Measurements from ENCODE around the gene PTEN. TPM values are rescaled to one million over a fixed set of nuclear protein-coding genes. Genes with fewer than 3 reads are reported as not detected.
"Not testable (repeated sequence)": the region's sequence is repeated elsewhere in the genome, so short reads cannot be mapped to it uniquely, and the experiment has no call there.

Gene PTEN
- total RNA-seq, 1 experiment from 2014 or later: 50.1 TPM

DNA sequence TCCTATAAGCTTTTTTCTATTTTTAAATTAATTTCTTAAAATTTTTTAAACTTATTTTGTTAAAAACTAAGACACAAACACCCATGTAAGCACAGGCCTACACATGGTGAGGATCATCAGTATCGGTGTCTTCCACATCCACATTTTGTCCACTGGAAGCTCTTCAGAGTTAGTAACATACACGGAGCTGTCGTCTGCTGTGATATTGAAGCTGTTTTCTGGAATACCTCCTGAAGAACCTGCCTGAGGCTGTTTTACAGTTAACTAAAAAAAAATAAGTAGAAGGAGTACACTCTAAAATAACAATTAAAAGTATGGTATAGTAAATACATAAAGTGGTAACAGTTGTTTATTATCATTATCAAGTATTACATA, 17.8 kb upstream of the PTEN start:
- DNase-seq (ENCODE audit: low read depth): no peak

- DNase-seq (ENCODE audit: low read depth): no peak
These were observed 17.4 kb upstream of the PTEN start for GRCh38 chr10:87846023-87846422.

DNA sequence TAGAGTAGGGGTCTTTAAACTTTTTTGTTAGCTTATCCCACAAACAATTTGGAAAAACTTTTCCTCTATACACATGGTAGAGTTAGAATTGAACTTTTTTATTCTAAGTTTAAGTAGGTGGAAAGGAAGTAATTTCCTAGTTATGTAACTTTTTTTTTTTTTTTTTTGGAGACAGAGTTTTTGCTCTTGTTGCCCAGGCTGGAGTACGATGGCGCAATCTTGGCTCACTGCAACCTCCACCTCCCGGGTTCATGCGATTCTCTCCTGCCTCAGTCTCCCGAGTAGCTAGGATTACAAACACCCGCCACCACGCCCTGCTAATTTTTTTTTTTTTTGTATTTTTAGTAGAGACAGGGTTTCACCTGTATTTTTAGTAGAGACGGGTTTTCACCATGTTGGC, 16.7 kb upstream of the PTEN start:
- DNase-seq (ENCODE audit: low read depth): not testable (repeated sequence)

- DNase-seq (ENCODE audit: low read depth): no peak
These were observed 15.9 kb upstream of the PTEN start for GRCh38 chr10:87847550-87847949.

GRCh38 chr10:87849001-87849400, 14.4 kb upstream of the PTEN start:
- no peak for DNase-seq (ENCODE audit: low read depth)

DNA sequence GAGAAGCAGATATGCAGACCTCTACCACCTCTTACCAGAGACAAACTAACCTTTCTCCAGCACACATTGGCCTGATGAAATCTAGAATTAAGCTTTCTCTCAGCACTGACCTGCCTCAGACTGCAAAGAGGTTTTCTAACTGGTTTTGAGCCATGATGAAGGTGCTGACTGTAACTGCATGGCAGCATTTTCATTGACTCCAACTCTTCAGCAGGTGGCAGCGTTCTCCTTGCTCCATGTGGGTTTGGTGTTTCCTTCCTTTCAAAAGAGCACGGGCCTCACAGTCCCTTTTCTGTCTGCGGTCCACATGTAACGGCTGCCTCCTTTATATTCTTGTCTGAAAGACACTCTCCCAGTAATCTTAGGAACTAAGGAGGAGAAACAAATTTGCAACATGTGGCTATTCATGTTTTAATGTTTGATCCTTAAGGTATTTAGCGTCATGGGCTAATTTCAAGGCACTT, 12.7 kb upstream of the PTEN start:
- DNase-seq (ENCODE audit: low read depth): peak; percentile 63

DNA sequence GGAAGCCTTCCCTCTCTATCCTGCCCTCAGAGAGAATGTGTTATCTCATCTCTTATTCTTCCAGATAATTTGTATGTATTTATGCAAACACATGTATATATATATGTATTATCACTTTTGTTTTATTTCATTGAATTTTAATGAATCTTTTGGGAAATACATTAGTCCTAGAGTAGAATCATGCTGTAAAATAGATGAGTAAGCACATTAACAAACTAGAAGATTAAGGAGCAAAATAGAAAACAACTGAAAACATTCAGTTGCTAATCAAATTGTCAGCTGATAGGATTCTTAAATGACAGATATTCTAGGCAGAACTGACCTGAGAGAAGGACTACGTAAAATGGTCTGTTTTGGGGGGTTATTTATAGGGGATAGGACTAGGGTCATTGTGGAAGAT, 11.3 kb upstream of the PTEN start:
- no peak for DNase-seq (ENCODE audit: low read depth)

GRCh38 chr10:87855247-87855646, 8.2 kb upstream of the PTEN start:
- not testable (repeated sequence) for DNase-seq (ENCODE audit: low read depth)

DNA sequence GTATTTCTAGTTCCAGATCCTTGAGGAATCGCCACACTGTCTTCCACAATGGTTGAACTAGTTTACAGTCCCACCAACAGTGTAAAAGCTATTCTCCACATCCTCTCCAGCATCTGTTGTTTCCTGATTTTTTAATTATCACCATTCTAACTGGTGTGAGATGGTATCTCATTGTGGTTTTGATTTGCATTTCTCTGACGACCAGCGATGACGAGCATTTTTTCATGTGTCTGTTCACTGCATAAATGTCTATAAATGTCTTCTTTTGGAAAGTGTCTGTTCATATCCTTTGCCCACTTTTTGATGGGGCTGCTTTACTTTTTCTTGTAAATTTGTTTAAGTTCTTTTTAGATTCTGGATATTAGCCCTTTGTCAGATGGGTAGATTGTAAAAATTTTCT, 7.8 kb upstream of the PTEN start:
- not testable (repeated sequence) for DNase-seq (ENCODE audit: low read depth)

DNA sequence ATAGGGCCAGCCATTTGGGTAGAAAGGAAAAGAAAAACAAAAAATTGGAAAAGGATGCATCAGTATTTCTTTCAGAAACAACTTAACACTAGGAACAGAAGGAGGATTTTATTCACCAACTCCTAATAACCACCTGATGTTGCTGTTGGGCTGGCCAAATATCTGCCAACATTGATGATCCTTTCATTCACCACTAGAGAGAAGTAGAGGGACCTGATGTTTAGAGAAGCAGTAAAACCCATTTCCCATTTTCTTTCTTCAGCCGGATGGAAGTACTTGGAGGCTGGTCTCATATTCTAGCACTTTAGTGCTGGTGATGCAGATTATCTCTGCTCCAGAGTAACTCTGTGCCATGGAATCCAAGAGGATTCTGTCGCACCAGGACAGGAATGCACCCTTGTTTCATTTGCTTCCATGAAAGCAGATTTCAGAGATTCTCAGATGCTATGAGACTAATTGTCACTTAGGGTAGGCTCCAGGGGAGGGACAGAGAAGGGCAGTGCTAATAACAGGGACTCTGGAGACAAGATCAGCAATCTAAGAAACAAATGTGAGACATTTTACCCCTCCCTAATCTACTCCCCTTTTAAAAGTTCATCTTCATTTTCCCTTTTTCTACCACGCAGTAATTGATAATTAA, 3.1 kb upstream of the PTEN start:
- peak; percentile 83 for DNase-seq (ENCODE audit: low read depth)

GRCh38 chr10:87860816-87861403, 2.5 kb upstream of the PTEN start:
- no peak for DNase-seq (ENCODE audit: low read depth)

- no peak for DNase-seq (ENCODE audit: low read depth)
These were observed 1.9 kb upstream of the PTEN start for GRCh38 chr10:87861566-87861952.

GRCh38 chr10:87861953-87862678, 1.3 kb upstream of the PTEN start:
- DNase-seq (ENCODE audit: low read depth): peak; percentile 96

DNA sequence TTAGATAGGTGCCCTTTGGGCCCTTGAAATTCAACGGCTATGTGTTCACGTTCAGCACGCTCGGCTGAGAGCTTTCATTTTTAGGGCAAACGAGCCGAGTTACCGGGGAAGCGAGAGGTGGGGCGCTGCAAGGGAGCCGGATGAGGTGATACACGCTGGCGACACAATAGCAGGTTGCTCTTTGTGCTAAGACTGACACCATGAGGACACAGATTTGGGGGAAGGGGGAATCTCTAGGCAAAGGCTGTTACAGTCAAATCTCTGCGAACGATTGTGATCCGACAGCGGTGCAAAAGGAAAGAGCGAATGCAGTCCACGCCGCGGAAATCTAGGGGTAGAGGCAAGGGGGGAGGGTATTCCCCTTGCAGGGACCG, 759 bp upstream of the PTEN start:
- DNase-seq (ENCODE audit: low read depth): no peak

DNA sequence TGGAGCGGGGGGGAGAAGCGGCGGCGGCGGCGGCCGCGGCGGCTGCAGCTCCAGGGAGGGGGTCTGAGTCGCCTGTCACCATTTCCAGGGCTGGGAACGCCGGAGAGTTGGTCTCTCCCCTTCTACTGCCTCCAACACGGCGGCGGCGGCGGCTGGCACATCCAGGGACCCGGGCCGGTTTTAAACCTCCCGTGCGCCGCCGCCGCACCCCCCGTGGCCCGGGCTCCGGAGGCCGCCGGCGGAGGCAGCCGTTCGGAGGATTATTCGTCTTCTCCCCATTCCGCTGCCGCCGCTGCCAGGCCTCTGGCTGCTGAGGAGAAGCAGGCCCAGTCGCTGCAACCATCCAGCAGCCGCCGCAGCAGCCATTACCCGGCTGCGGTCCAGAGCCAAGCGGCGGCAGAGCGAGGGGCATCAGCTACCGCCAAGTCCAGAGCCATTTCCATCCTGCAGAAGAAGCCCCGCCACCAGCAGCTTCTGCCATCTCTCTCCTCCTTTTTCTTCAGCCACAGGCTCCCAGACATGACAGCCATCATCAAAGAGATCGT, 598 bp downstream of the PTEN start:
- peak; percentile 31 for DNase-seq (ENCODE audit: low read depth)

DNA sequence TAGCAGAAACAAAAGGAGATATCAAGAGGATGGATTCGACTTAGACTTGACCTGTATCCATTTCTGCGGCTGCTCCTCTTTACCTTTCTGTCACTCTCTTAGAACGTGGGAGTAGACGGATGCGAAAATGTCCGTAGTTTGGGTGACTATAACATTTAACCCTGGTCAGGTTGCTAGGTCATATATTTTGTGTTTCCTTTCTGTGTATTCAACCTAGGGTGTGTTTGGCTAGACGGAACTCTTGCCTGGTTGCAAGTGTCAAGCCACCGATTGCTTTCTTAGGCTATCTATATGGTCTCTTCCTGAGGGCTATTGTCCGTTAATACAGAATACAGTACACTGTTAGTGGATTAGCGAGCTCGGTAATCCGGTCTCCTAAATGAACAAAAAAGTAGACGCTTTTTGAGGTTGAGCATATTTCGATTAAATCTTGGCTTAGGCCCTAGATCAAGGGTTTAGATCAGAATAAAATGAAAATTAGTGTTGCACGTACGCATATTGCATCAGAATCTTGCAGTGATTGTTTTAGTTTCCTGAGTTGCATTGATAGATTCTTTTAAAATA, 1.2 kb downstream of the PTEN start:
- peak; percentile 21 for DNase-seq (ENCODE audit: low read depth)

GRCh38 chr10:87865241-87865881, 1.9 kb downstream of the PTEN start:
- DNase-seq (ENCODE audit: low read depth): peak; percentile 15

DNA sequence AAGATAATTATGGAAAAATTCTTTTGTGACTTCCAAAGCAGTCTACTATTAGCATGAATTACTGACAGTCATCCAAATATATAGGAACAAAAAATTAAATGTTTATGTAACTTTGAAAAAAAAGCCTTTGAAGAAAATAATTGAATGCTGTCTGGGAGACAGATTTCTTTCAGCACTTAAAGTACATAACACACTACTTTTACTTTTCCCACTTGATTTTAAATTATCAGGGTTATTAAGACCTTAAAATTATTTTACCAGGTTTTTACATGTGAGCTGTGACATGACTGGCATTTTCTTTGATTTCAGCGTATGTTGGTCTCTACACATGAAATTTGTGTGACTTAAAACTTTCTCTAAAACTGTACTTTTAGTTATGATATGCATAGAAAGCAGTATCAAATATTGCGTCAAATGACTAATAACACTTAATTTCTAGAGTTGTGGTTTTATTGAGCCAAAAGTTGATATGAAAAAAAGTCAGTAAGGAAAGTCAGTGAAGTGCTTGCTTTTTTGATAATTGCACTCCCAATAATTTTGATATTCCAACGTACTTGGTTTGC, 3.1 kb downstream of the PTEN start:
- no peak for DNase-seq (ENCODE audit: low read depth)

GRCh38 chr10:87867453-87867852, 4.0 kb downstream of the PTEN start:
- no peak for DNase-seq (ENCODE audit: low read depth)

- DNase-seq (ENCODE audit: low read depth): no peak
These were observed 4.9 kb downstream of the PTEN start for GRCh38 chr10:87868277-87868676.

DNA sequence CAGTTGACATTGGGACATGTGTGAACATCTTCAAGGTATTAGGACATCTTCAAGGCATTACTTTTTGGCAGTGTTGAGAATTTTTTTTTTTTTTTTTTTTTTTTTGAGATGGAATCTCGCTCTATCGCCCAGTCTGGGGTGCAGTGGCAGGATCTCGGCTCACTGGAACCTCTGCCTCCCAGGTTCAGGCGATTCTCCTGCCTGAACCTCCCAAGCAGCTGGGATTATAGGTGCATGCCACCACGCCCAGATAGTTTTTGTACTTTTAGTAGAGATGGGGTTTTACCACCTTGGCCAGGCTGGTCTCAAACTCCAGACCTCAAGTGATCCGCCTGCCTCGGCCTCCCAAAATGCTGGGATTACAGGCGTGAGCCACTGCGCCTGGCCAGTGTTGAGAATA, 5.7 kb downstream of the PTEN start:
- not testable (repeated sequence) for DNase-seq (ENCODE audit: low read depth)

Measured in LHCN-M2 (cell line).